GM12872 (cell line): ENCODE results near the gene ZMYND12.

Experiments used
- TF ChIP-seq, protein P1 (sequence below): IDR thresholded peaks from 3 replicates; pipeline ENCODE4 v1.5.1; 2011; ENCODE audit warnings: low read depth, mild to moderate bottlenecking, low read length, moderate library complexity; ENCODE audit not compliant: insufficient read depth

Gene ZMYND12

DNA sequence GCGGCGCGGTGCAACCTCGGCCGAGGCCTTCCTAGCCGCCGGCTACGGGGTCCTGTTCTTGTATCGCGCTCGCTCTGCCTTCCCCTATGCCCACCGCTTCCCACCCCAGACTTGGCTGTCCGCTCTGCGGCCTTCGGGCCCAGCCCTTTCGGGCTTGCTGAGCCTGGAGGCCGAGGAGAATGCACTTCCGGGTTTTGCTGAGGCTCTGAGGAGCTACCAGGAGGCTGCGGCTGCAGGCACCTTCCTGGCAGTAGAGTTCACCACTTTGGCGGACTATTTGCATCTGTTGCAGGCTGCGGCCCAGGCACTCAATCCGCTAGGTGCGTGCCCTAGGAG, 900 bp upstream of the ZMYND12 start:
- TF ChIP-seq, protein P1, sequence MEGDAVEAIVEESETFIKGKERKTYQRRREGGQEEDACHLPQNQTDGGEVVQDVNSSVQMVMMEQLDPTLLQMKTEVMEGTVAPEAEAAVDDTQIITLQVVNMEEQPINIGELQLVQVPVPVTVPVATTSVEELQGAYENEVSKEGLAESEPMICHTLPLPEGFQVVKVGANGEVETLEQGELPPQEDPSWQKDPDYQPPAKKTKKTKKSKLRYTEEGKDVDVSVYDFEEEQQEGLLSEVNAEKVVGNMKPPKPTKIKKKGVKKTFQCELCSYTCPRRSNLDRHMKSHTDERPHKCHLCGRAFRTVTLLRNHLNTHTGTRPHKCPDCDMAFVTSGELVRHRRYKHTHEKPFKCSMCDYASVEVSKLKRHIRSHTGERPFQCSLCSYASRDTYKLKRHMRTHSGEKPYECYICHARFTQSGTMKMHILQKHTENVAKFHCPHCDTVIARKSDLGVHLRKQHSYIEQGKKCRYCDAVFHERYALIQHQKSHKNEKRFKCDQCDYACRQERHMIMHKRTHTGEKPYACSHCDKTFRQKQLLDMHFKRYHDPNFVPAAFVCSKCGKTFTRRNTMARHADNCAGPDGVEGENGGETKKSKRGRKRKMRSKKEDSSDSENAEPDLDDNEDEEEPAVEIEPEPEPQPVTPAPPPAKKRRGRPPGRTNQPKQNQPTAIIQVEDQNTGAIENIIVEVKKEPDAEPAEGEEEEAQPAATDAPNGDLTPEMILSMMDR = 0 out of 3 replicates have a peak, but pooled peaks have one; percentile 12

DNA sequence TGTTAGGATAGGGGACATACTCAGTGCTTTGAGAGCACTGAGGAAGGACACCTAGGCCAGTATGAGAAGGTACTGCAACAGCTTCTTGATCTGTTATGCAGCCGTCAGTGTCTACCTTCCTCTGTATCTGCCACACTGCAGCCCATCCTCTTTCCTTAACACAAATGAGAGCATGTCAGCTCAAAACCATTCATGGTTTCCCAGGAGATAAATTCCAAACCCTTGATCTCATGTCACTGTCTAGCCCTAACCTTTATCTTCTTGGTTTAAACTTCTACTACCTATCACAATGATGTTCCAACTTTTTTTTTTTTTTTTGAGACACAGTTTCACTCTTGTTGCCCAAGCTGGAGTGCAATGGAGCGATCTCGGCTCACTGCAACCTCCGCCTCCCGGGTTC, 1.4 kb downstream of the ZMYND12 start:
- TF ChIP-seq, protein P1 = no peak

DNA sequence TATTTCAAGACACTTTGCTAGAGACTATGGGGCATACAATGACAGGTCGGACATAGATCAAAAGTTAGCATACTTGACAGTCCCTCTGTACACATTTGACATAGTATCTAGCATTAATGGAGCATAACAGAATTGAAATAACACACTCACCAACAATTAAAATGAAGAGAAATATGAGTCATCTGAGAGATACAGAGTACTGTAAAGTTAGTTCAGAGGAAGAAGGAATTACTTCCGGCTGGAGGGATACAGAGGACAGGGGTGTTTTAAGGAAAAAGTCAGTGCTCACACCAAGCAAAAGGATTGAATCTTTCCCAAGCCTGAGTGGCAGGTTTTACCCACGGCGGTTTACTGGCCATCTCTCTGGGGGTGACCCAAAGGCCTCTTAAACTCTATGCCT, 2.4 kb downstream of the ZMYND12 start:
- TF ChIP-seq, protein P1 = no peak

DNA sequence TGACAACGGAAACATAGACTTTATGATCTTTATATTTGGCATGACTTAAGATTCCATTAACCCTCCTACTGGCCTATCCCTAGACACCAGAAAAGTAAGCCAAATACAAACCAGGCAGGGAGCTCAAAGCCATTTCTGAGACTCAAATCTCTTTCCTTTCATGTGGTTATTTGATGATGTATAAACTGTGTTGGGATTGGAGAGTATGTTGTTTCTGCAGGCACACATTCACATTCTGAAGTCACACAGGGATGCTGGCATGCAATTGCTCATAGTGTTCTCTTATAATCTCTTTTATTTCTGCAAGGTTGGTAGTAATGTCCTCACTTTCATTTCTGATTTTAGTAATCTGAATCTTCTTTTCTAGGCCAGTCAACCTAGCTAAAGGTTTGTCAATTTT, 5.8 kb downstream of the ZMYND12 start:
- TF ChIP-seq, protein P1 = no peak

DNA sequence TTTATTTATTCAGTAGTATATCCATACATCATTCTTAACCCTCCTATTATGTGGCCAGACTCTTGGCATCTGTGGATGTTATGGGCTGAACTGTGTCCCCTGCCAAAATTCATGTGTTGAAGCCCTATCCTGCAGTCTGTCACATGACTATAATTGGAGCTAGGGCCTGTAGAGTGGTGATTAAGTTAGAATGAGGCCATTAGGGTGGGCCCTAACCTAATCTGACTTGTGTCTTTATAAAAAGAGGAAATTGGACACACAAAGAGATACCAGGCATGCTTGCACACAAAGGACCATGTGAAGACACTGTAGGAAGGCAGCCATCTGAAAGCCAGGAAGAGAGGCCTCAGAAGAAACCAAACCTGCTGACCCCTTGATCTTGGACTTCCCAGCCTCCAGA, 6.6 kb downstream of the ZMYND12 start:
- TF ChIP-seq, protein P1 = no peak

DNA sequence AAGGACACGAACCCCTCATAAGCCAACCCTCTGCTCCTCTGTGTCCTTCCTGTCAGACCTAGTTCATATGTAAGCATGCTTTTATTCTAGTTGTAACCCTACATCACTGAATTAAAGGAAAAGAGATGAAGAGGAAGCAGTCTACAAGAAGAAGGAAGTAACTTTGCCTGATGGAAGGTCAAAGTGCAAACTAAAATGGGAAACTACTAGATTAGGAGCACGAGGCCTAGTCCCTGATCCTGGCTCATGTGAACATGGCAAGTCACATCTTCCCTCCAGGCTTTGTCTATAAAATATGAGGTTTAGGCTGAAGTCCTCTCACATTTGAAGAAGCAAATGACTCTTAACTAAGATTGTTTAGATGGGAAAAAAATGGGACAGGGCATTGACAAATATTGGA, 13.2 kb downstream of the ZMYND12 start:
- TF ChIP-seq, protein P1 = no peak

DNA sequence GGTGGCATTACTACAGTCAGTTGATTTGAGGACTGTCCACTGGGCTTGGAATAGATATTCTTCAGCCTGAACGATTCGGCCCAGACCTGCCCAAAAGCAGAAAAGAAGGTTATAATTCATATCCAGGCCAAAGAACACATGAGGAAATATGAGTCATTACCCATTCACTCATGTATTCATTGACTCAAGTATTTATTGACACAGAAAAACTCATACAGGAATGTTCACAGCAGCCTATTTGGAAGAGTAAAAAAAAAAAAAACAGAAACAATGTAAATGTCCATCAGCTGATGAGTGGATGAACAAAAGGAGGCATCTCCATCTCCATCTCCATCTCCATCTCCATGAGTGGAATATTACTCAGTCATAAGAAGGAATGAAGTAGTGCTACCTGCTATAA, 15.9 kb downstream of the ZMYND12 start:
- TF ChIP-seq, protein P1 = no peak

DNA sequence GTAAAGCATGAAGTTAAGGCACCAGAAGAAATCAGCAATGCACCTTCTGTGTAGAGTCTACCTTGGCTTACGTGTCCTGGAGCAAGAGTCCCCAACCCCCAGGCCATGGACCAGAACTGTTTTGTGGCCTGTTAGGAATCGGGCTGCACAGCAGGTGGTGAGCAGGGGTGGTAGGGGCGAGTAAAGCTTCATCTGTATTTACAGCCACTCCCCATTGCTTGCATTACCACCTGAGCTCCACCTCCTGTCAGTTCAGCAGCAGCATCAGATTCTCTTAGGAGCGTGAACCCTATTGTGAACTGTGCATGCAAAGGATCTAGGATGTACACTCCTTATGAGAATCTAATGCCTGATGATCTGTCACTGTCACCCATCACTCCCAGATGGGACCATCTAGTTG, 21.5 kb downstream of the ZMYND12 start:
- TF ChIP-seq, protein P1 = no peak
